K562 (cell line): ENCODE data around the gene BMP10. TPM values are rescaled to one million over a fixed set of nuclear protein-coding genes. Genes with fewer than 3 reads are reported as not detected.

Experiments
- ARID1B ChIP-seq: fragments of 450-650 bp; IDR thresholded peaks from 2 replicates; pipeline ENCODE4 v1.6.1; 2016; ENCODE audit warnings: antibody characterized with exemption, mild to moderate bottlenecking, inconsistent platforms
- ARNT ChIP-seq, 2 experiments: fragments of 450-650 bp; IDR thresholded peaks; 2 replicates each; pipeline ENCODE4 v1.6.1; 2016; ENCODE audit warnings: mild to moderate bottlenecking in 1 of 2
- CBFA2T2 ChIP-seq: fragments of 450-650 bp; conservative IDR thresholded peaks from 2 replicates; pipeline ENCODE4 v1.6.1; 2017; ENCODE audit warnings: mild to moderate bottlenecking
- CC2D1A ChIP-seq: fragments of 450-650 bp; IDR thresholded peaks from 2 replicates; pipeline ENCODE4 v1.6.1; 2017; ENCODE audit warnings: mild to moderate bottlenecking
- CSDE1 ChIP-seq, 2 experiments: fragments of 450-650 bp; IDR thresholded peaks; 2 replicates each; pipeline ENCODE4 v1.6.1; 2016; ENCODE audit warnings: mild to moderate bottlenecking in 1 of 2
- FOXK2 ChIP-seq, 2 experiments: fragments of 450-650 bp; IDR thresholded peaks in 1 of 2; conservative IDR thresholded peaks in 1 of 2; 2 replicates each; pipeline ENCODE4 v1.6.1; 2016; ENCODE audit warnings: low read depth in 2 of 2, mild to moderate bottlenecking in 1 of 2
- IRF2 ChIP-seq: sonication (generic); formaldehyde crosslinking; IDR thresholded peaks from 2 replicates; pipeline ENCODE4 v1.8.1; 2022; ENCODE audit warnings: mild to moderate bottlenecking, missing genetic modification reagents
- JUNB ChIP-seq: fragments of 450-650 bp; formaldehyde crosslinking; conservative IDR thresholded peaks from 2 replicates; pipeline ENCODE4 v1.4.0; 2020; ENCODE audit warnings: mild to moderate bottlenecking
- NFE2L1 ChIP-seq: fragments of 450-650 bp; IDR thresholded peaks from 2 replicates; pipeline ENCODE4 v1.6.1; 2016; ENCODE audit warnings: missing genetic modification characterization, low read depth, mild to moderate bottlenecking, missing compliant biosample characterization, moderate library complexity, borderline replicate concordance
- NR3C1 ChIP-seq: sonication (generic); formaldehyde crosslinking; IDR thresholded peaks from 2 replicates; pipeline ENCODE4 v1.8.1; 2022; ENCODE audit warnings: missing genetic modification reagents
- PCBP1 ChIP-seq: fragments of 200-400 bp; formaldehyde crosslinking; IDR thresholded peaks from 2 replicates; pipeline ENCODE4 v1.6.1; 2018; ENCODE audit warnings: mild to moderate bottlenecking, low read depth, low read length; ENCODE audit not compliant: poor library complexity, severe bottlenecking
- PTRF ChIP-seq: fragments of 450-650 bp; IDR thresholded peaks from 2 replicates; pipeline ENCODE4 v1.6.1; 2016; ENCODE audit warnings: mild to moderate bottlenecking, missing genetic modification characterization, missing compliant biosample characterization
- SMC3 ChIP-seq: conservative IDR thresholded peaks from 2 replicates; pipeline ENCODE4 v1.6.1; 2011; ENCODE audit warnings: low read depth, low read length, improper control_type of control experiment; ENCODE audit not compliant: insufficient read depth
- SOX6 ChIP-seq: fragments of 450-650 bp; IDR thresholded peaks from 2 replicates; pipeline ENCODE4 v1.6.1; 2014; ENCODE audit warnings: mild to moderate bottlenecking
- SRF ChIP-seq, 2 experiments: fragments of 250-450, 450-650 bp in 1 of 2; sonication (Bioruptor Pico) in 1 of 2; sonication (generic) in 1 of 2; formaldehyde crosslinking; IDR thresholded peaks; 2 replicates each; pipeline versions ENCODE4 v1.5.0 to v1.5.1; 2020 to 2022; ENCODE audit warnings: mild to moderate bottlenecking in 1 of 2, missing genetic modification reagents in 1 of 2
- TAL1 ChIP-seq: fragments of 450-650 bp; IDR thresholded peaks from 2 replicates; pipeline ENCODE4 v1.6.1; 2016; ENCODE audit warnings: mild to moderate bottlenecking
- TCF3 ChIP-seq: sonication (generic); formaldehyde crosslinking; IDR thresholded peaks from 2 replicates; pipeline ENCODE4 v1.4.0; 2020; ENCODE audit warnings: mild to moderate bottlenecking, missing genetic modification reagents
- polyA plus RNA-seq, 8 experiments: library from polyadenylated mRNA; depleted of rRNA in 4 of 8; stranded (reverse) in 5 of 8; unstranded in 3 of 8; fragments of >200 nt; fragmentation: Nextera tagmentation in 2 of 8; fragmentation: Illumina TruSeq in 1 of 8; extraction: Ambion mirVana in 2 of 8; extraction: Trizol in 1 of 8; gene quantifications; 2 replicates each; pipeline versions ENCODE4 v1.2.1 to v1.2.3, GENCODE V29; 2011 to 2014; ENCODE audit warnings: inconsistent platforms in 1 of 8, missing spikeins in 1 of 8
- total RNA-seq, 7 experiments: library from RNA; depleted of rRNA in 6 of 7; stranded (reverse); fragments of >200 nt in 6 of 7; fragmentation: Illumina TruSeq in 2 of 7; extraction: Trizol in 2 of 7; gene quantifications; 2 replicates each; pipeline versions ENCODE4 v1.2.1 to v1.2.3, GENCODE V29; 2011 to 2021; ENCODE audit warnings: low replicate concordance in 1 of 7
- TF ChIP-seq, protein P1 (sequence below): sonication (generic); IDR thresholded peaks from 2 replicates; pipeline ENCODE4 v1.6.1; 2016
- TF ChIP-seq, protein P2 (sequence below): sonication (generic); formaldehyde crosslinking; IDR thresholded peaks from 2 replicates; pipeline ENCODE4 v1.8.1; 2023; ENCODE audit warnings: missing genetic modification reagents, mild to moderate bottlenecking, borderline replicate concordance
- TF ChIP-seq, protein P3 (sequence below), 2 experiments: fragments of 450-650 bp in 1 of 2; sonication (generic) in 1 of 2; formaldehyde crosslinking; conservative IDR thresholded peaks; 2 replicates each; pipeline versions ENCODE4 v1.4.0 to v1.8.1; 2020 to 2022; ENCODE audit warnings: mild to moderate bottlenecking in 1 of 2, missing genetic modification reagents in 1 of 2

Gene BMP10
- total and polyA plus RNA-seq, 9 of the 15 experiments (the other 6 are each of a cell fraction or from before 2014, with no cell fraction given): 0.11 to 0.91 (median 0.43) TPM

DNA sequence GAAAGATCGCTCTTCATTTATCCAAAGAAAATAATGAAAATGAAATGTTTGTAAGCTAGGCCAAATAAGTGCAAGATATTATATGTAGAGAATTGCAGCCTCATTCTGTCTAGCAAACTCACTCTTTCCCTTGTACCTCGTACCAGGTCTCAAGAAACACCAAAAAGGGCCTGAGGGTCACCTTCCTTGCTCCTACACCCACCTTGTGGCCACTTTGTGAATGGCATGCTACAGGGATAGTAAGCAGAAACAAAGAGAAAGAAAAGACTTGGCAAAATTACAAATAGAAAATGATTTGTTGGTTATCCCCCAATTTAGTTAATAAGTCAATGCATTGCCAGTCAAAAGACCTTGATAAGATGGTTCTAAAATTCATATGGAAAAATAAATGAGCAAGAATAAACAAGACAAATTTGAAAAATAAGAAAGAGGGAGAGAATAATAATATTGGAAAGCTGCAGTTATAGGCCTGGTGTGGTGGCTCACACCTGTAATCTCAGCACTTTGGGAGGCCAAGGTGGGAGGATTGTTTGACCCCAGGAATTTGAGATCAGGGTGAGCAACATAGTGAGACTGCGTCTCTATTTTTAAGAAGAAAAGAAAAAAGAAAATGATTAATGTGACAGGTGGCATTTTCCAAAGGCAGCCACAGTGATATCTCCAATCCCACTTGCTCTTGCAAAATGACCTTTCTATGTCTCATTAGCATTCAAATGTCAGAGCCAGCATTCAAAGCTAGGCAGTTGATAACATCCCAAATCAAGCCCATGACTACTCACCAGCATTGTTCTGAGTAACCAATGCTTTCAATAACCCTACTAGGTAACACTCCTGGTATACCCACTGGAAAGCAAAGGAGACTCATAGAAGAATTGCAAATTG, 38.8 kb upstream of the BMP10 start (continued):
- no peak for TF ChIP-seq CC2D1A
- peak; percentile 33; the same call in 1 of the 2 replicates for TF ChIP-seq ARID1B
- TF ChIP-seq ARNT (IDR thresholded peaks at IDR 0.05): 0 out of 4 replicates have a peak, but pooled peaks of 1 of the 2 experiments have one; percentile 20
- no peak for TF ChIP-seq IRF2
- peak; percentile 19; the same call in 1 of the 2 replicates for TF ChIP-seq TAL1
- TF ChIP-seq NFE2L1 (tag): no peak
- TF ChIP-seq, protein P1, sequence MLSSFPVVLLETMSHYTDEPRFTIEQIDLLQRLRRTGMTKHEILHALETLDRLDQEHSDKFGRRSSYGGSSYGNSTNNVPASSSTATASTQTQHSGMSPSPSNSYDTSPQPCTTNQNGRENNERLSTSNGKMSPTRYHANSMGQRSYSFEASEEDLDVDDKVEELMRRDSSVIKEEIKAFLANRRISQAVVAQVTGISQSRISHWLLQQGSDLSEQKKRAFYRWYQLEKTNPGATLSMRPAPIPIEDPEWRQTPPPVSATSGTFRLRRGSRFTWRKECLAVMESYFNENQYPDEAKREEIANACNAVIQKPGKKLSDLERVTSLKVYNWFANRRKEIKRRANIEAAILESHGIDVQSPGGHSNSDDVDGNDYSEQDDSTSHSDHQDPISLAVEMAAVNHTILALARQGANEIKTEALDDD: peak; percentile 59; the same call in 1 of the 2 replicates
- 0 out of 2 replicates have a peak, but pooled peaks have one; percentile 23 for TF ChIP-seq CBFA2T2
- no peak for TF ChIP-seq PTRF (tag)
- TF ChIP-seq SRF (CRISPR knock-in tag; IDR thresholded peaks at IDR 0.05): 0 out of 4 replicates have a peak, but pooled peaks of 1 of the 2 experiments have one; percentile 15
- no peak for TF ChIP-seq CSDE1 (IDR thresholded peaks at IDR 0.05)
- TF ChIP-seq NR3C1: no peak
- no peak for TF ChIP-seq JUNB (CRISPR knock-in tag)
- TF ChIP-seq, protein P2, sequence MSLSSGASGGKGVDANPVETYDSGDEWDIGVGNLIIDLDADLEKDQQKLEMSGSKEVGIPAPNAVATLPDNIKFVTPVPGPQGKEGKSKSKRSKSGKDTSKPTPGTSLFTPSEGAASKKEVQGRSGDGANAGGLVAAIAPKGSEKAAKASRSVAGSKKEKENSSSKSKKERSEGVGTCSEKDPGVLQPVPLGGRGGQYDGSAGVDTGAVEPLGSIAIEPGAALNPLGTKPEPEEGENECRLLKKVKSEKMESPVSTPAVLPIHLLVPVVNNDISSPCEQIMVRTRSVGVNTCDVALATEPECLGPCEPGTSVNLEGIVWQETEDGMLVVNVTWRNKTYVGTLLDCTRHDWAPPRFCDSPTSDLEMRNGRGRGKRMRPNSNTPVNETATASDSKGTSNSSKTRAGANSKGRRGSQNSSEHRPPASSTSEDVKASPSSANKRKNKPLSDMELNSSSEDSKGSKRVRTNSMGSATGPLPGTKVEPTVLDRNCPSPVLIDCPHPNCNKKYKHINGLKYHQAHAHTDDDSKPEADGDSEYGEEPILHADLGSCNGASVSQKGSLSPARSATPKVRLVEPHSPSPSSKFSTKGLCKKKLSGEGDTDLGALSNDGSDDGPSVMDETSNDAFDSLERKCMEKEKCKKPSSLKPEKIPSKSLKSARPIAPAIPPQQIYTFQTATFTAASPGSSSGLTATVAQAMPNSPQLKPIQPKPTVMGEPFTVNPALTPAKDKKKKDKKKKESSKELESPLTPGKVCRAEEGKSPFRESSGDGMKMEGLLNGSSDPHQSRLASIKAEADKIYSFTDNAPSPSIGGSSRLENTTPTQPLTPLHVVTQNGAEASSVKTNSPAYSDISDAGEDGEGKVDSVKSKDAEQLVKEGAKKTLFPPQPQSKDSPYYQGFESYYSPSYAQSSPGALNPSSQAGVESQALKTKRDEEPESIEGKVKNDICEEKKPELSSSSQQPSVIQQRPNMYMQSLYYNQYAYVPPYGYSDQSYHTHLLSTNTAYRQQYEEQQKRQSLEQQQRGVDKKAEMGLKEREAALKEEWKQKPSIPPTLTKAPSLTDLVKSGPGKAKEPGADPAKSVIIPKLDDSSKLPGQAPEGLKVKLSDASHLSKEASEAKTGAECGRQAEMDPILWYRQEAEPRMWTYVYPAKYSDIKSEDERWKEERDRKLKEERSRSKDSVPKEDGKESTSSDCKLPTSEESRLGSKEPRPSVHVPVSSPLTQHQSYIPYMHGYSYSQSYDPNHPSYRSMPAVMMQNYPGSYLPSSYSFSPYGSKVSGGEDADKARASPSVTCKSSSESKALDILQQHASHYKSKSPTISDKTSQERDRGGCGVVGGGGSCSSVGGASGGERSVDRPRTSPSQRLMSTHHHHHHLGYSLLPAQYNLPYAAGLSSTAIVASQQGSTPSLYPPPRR (CRISPR knock-in tag): no peak
- TF ChIP-seq PCBP1: no peak
- TF ChIP-seq, protein P3, sequence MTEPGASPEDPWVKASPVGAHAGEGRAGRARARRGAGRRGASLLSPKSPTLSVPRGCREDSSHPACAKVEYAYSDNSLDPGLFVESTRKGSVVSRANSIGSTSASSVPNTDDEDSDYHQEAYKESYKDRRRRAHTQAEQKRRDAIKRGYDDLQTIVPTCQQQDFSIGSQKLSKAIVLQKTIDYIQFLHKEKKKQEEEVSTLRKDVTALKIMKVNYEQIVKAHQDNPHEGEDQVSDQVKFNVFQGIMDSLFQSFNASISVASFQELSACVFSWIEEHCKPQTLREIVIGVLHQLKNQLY (CRISPR knock-in tag; conservative IDR thresholded peaks at IDR 0.05): no peak
- TF ChIP-seq SOX6: peak; percentile 8; the same call in 1 of the 2 replicates
- peak; percentile 70 for TF ChIP-seq SMC3
- TF ChIP-seq FOXK2 (conservative IDR thresholded peaks at IDR 0.05 in 1 of 2, IDR thresholded peaks at IDR 0.05 in 1 of 2; ENCODE audit: low read depth in 2 of 2): 0 out of 4 replicates have a peak, but pooled peaks of 1 of the 2 experiments have one; percentile 19
- peak; percentile 58; the same call in 1 of the 2 replicates for TF ChIP-seq TCF3 (CRISPR knock-in tag)
